22Rv1 (cell line): ENCODE results near the gene PCSK6.
"Not testable (repeated sequence)": the region's sequence is repeated elsewhere in the genome, so short reads cannot be mapped to it uniquely, and the experiment has no call there.

ENCODE experiments used
- CTCF ChIP-seq: fragments of 450-650 bp; IDR thresholded peaks from 2 replicates; pipeline ENCODE4 v1.5.1; 2017; ENCODE audit warnings: mild to moderate bottlenecking
- ZFX ChIP-seq: fragments of 450-650 bp; IDR thresholded peaks from 2 replicates; pipeline ENCODE4 v1.6.1; 2017; ENCODE audit warnings: antibody characterized with exemption, borderline replicate concordance

- TF ChIP-seq CTCF, ZFX: not testable (repeated sequence)
Measured at GRCh38 chr15:101333907-101334789, 155.4 kb downstream of the PCSK6 start.
